Mesendoderm (in vitro differentiated cells): ENCODE measurements around the gene ABCA4.
"Not testable (repeated sequence)": the region's sequence is repeated elsewhere in the genome, so short reads cannot be mapped to it uniquely, and the experiment has no call there.

Source experiments
- DNase-seq: peaks from one replicate; pipeline ENCODE4 v3.0.0; 2013
- H2AK5ac ChIP-seq: 2 replicates; pipeline ENCODE4 v1.6.1; 2013; ENCODE audit warnings: low read length, inconsistent platforms
- H2BK120ac ChIP-seq: 2 replicates; pipeline ENCODE4 v1.6.1; 2013; ENCODE audit warnings: low read depth, mild to moderate bottlenecking, low read length, moderate library complexity, mixed read lengths
- H2BK15ac ChIP-seq: replicated peaks from 2 replicates; pipeline ENCODE4 v1.6.1; 2013; ENCODE audit warnings: low read depth, mild to moderate bottlenecking, moderate library complexity
- H2BK5ac ChIP-seq: 2 replicates; pipeline ENCODE4 v1.6.1; 2013; ENCODE audit warnings: low read length, inconsistent platforms
- H3K18ac ChIP-seq: 2 replicates; pipeline ENCODE4 v1.6.1; 2013; ENCODE audit warnings: mild to moderate bottlenecking, low read length, mixed read lengths
- H3K23ac ChIP-seq: one replicate; pipeline ENCODE4 v1.6.1; 2013; ENCODE audit warnings: low read length
- H3K27ac ChIP-seq: 2 replicates; pipeline ENCODE4 v1.5.1; 2013; ENCODE audit warnings: low read depth, mild to moderate bottlenecking, inconsistent platforms, low read length, moderate library complexity
- H3K27me3 ChIP-seq: 2 replicates; pipeline ENCODE4 v1.6.1; 2013; ENCODE audit warnings: low read length, control low read depth, mild to moderate bottlenecking, inconsistent platforms; ENCODE audit not compliant: insufficient read depth, poor library complexity
- H3K36me3 ChIP-seq: 2 replicates; pipeline ENCODE4 v1.6.1; 2013; ENCODE audit warnings: low read length, inconsistent platforms; ENCODE audit not compliant: control insufficient read depth, insufficient read depth
- H3K4ac ChIP-seq: one replicate; pipeline ENCODE4 v1.6.1; 2013; ENCODE audit warnings: low read depth, mild to moderate bottlenecking, low read length, moderate library complexity
- H3K4me1 ChIP-seq: 2 replicates; pipeline ENCODE4 v1.6.1; 2013; ENCODE audit warnings: low read depth, low read length, inconsistent platforms; ENCODE audit not compliant: control insufficient read depth
- H3K4me2 ChIP-seq: 2 replicates; pipeline ENCODE4 v1.6.1; 2013; ENCODE audit warnings: low read length
- H3K4me3 ChIP-seq: 2 replicates; pipeline ENCODE4 v1.5.1; 2013; ENCODE audit warnings: mild to moderate bottlenecking, low read length
- H3K56ac ChIP-seq: one replicate; pipeline ENCODE4 v1.6.1; 2013; ENCODE audit warnings: low read length
- H3K79me1 ChIP-seq: 2 replicates; pipeline ENCODE4 v1.6.1; 2013; ENCODE audit warnings: low read length, inconsistent platforms
- H3K79me2 ChIP-seq: 2 replicates; pipeline ENCODE4 v1.6.1; 2013; ENCODE audit warnings: mild to moderate bottlenecking, low read length; ENCODE audit not compliant: control insufficient read depth, insufficient read depth
- H3K9ac ChIP-seq: 2 replicates; pipeline ENCODE4 v1.6.1; 2013; ENCODE audit warnings: low read length, inconsistent platforms
- H4K5ac ChIP-seq: one replicate; pipeline ENCODE4 v1.6.1; 2013; ENCODE audit warnings: low read length
- H4K8ac ChIP-seq: one replicate; pipeline ENCODE4 v1.6.1; 2013; ENCODE audit warnings: low read depth, mild to moderate bottlenecking, control low read depth, low read length, moderate library complexity
- WGBS: extraction: QIAGEN DNeasy Blood & Tissue Kit; methylation state at CpG from one replicate; pipeline ENCODE4 v1.1.7; 2013; ENCODE audit warnings: low lambda C conversion rate, missing lambda C conversion rate; ENCODE audit not compliant: insufficient coverage; ENCODE audit errors: extremely low coverage; 5-methylcytosine and 5-hydroxymethylcytosine counted together

ABCA4 gene

GRCh38 chr1:94002046-94002787 is 118.7 kb downstream of the ABCA4 start:
- Histone ChIP-seq H3K4me1 (no peaks in the 10 kb centered on the region), H2BK5ac (no peak overlapping the region), H3K56ac (no peak overlapping the region), H2AK5ac (no peak overlapping the region), H2BK15ac (no peak overlapping the region), H3K79me1 (no peaks in the 10 kb centered on the region), H4K5ac (no peak overlapping the region), H3K4me2 (no peak overlapping the region), H2BK120ac (no peak overlapping the region), H3K18ac (no peak overlapping the region), H3K9ac (no peak overlapping the region), H3K36me3 (no peaks in the 10 kb centered on the region), H3K27me3 (no peaks in the 10 kb centered on the region), H3K4ac (no peak overlapping the region), H3K4me3 (no peak overlapping the region), H4K8ac (no peak overlapping the region), H3K23ac (no peak overlapping the region), H3K27ac (no peak overlapping the region), H3K79me2 (no peaks in the 10 kb centered on the region)
- no CpG with 5 or more reads among the region's 14 CpGs for WGBS
- DNase-seq = no peak

GRCh38 chr1:94001397-94002045 is 119.4 kb downstream of the ABCA4 start:
- H3K36me3 ChIP-seq = no peaks in the 10 kb centered on the region
- no peak overlapping the region for H4K8ac ChIP-seq
- no peak overlapping the region for H3K9ac ChIP-seq
- no peak overlapping the region for H4K5ac ChIP-seq
- DNase-seq = no peak
- no peak overlapping the region for H3K23ac ChIP-seq
- H3K79me1 ChIP-seq = no peaks in the 10 kb centered on the region
- H2BK5ac ChIP-seq = no peak overlapping the region
- no peak overlapping the region for H3K4me3 ChIP-seq
- no peaks in the 10 kb centered on the region for H3K4me1 ChIP-seq
- H3K18ac ChIP-seq = no peak overlapping the region
- H2BK120ac ChIP-seq = no peak overlapping the region
- no CpG with 5 or more reads among the region's 20 CpGs for WGBS
- H3K27ac ChIP-seq = no peak overlapping the region
- no peak overlapping the region for H3K4ac ChIP-seq
- H2BK15ac ChIP-seq = no peak overlapping the region
- H2AK5ac ChIP-seq = no peak overlapping the region
- no peaks in the 10 kb centered on the region for H3K79me2 ChIP-seq
- H3K4me2 ChIP-seq = no peak overlapping the region
- no peaks in the 10 kb centered on the region for H3K27me3 ChIP-seq
- no peak overlapping the region for H3K56ac ChIP-seq

GRCh38 chr1:94000510-94001282 is 120.3 kb downstream of the ABCA4 start:
- Histone ChIP-seq H4K5ac (no peak overlapping the region), H3K4ac (no peak overlapping the region), H3K4me2 (no peak overlapping the region), H3K79me1 (no peaks in the 10 kb centered on the region), H3K56ac (no peak overlapping the region), H3K79me2 (no peaks in the 10 kb centered on the region), H3K27me3 (no peaks in the 10 kb centered on the region), H2BK15ac (no peak overlapping the region), H3K36me3 (no peaks in the 10 kb centered on the region), H2AK5ac (no peak overlapping the region), H3K4me1 (no peaks in the 10 kb centered on the region), H2BK120ac (no peak overlapping the region), H3K4me3 (no peak overlapping the region), H2BK5ac (no peak overlapping the region), H3K27ac (no peak overlapping the region), H3K9ac (no peak overlapping the region), H3K23ac (no peak overlapping the region), H4K8ac (no peak overlapping the region), H3K18ac (no peak overlapping the region)
- DNase-seq = no peak
- WGBS = no CpG with 5 or more reads among the region's 12 CpGs

- Histone ChIP-seq H3K4me2 (no peak overlapping the region), H3K23ac (no peak overlapping the region), H3K27ac (no peak overlapping the region), H3K9ac (no peak overlapping the region), H3K4me1 (no peaks in the 10 kb centered on the region), H3K27me3 (no peaks in the 10 kb centered on the region), H3K4me3 (no peak overlapping the region), H2BK15ac (no peak overlapping the region), H3K18ac (no peak overlapping the region), H2BK5ac (no peak overlapping the region), H3K56ac (no peak overlapping the region), H3K4ac (no peak overlapping the region), H3K36me3 (no peaks in the 10 kb centered on the region), H4K8ac (no peak overlapping the region), H3K79me2 (no peaks in the 10 kb centered on the region), H4K5ac (no peak overlapping the region), H3K79me1 (no peaks in the 10 kb centered on the region), H2BK120ac (no peak overlapping the region), H2AK5ac (no peak overlapping the region)
- no CpG with 5 or more reads among the region's 3 CpGs for WGBS
- DNase-seq = no peak
Measured at GRCh38 chr1:93999840-94000415, 121.0 kb downstream of the ABCA4 start.

DNA sequence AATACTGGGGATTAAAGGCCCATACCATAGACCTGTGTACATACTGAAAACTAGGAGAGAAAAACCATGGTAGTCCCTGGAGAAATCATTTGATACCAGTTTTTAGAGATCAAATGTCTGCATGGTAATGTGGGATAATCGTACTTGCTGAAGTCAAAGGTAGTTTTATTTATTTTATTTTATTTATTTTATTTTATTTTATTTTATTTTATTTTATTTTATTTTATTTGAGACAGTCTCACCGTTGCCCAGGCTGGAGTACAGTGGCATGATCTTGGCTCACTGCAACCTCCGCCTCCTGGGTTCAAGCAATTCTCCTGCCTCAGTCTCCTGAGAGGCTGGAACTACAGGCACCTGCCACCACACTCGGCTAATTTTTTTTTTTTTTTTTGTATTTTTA is 122.4 kb downstream of the ABCA4 start:
- H3K36me3 ChIP-seq, H3K18ac ChIP-seq, H3K4me2 ChIP-seq, H3K9ac ChIP-seq, H3K27me3 ChIP-seq, DNase-seq, H3K4ac ChIP-seq, H3K27ac ChIP-seq, H3K79me2 ChIP-seq, H3K23ac ChIP-seq, H3K56ac ChIP-seq, H2BK15ac ChIP-seq, H2BK5ac ChIP-seq, H2AK5ac ChIP-seq, H4K5ac ChIP-seq, H2BK120ac ChIP-seq, H3K4me1 ChIP-seq, H3K4me3 ChIP-seq, H3K79me1 ChIP-seq, H4K8ac ChIP-seq: not testable (repeated sequence)
- no CpG with 5 or more reads among the region's 4 CpGs for WGBS
